Neural progenitor cell (in vitro differentiated cells): ENCODE results near the gene WDR43. TPM values are rescaled to one million over a fixed set of nuclear protein-coding genes. Genes with fewer than 3 reads are reported as not detected.

Experiments
- DNase-seq: peaks from one replicate; pipeline ENCODE4 v3.0.0-alpha.2; 2016; ENCODE audit warnings: low spot score
- H2AFZ ChIP-seq: fragments of 200-600 bp; sonication (generic); replicated peaks from 2 replicates; pipeline ENCODE4 v1.6.1; 2016; ENCODE audit warnings: antibody characterized with exemption
- H3F3A ChIP-seq: fragments of 200-600 bp; sonication (generic); 2 replicates; pipeline ENCODE4 v1.6.1; 2016; ENCODE audit warnings: antibody characterized with exemption, low read depth
- H3K27ac ChIP-seq: fragments of 200-600 bp; sonication (generic); 2 replicates; pipeline ENCODE4 v1.5.1; 2016; ENCODE audit warnings: mild to moderate bottlenecking
- H3K27me3 ChIP-seq: fragments of 200-600 bp; sonication (generic); 2 replicates; pipeline ENCODE4 v1.6.1; 2016; ENCODE audit warnings: mild to moderate bottlenecking, moderate library complexity
- H3K36me3 ChIP-seq: fragments of 200-600 bp; sonication (generic); 2 replicates; pipeline ENCODE4 v1.5.1; 2016
- H3K4me1 ChIP-seq: fragments of 200-600 bp; sonication (generic); 2 replicates; pipeline ENCODE4 v1.6.1; 2016; ENCODE audit warnings: mixed run types
- H3K4me2 ChIP-seq: fragments of 200-600 bp; sonication (generic); 2 replicates; pipeline ENCODE4 v1.6.1; 2016
- H3K4me3 ChIP-seq: fragments of 200-600 bp; sonication (generic); 2 replicates; pipeline ENCODE4 v1.5.1; 2016
- H3K79me2 ChIP-seq: fragments of 200-600 bp; sonication (generic); 2 replicates; pipeline ENCODE4 v1.6.1; 2016; ENCODE audit warnings: low read depth
- H3K9ac ChIP-seq: fragments of 200-600 bp; sonication (generic); 2 replicates; pipeline ENCODE4 v1.6.1; 2016
- H3K9me3 ChIP-seq: fragments of 200-600 bp; sonication (generic); 2 replicates; pipeline ENCODE4 v1.5.1; 2016; ENCODE audit warnings: low read depth
- H4K20me1 ChIP-seq: fragments of 200-600 bp; sonication (generic); 2 replicates; pipeline ENCODE4 v1.6.1; 2016; ENCODE audit warnings: low read depth
- H3K27ac Mint-ChIP-seq: 3 replicates; pipeline ENCODE4 v1.8.0; 2021; ENCODE audit warnings: mixed read lengths
- H3K27me3 Mint-ChIP-seq: 2 replicates; pipeline ENCODE4 v1.8.0; 2022; ENCODE audit warnings: low read depth, mild to moderate bottlenecking, inconsistent platforms, moderate library complexity, mixed read lengths; ENCODE audit not compliant: insufficient read depth
- H3K36me3 Mint-ChIP-seq: 3 replicates; pipeline ENCODE4 v1.8.0; 2021; ENCODE audit warnings: mixed read lengths
- H3K4me1 Mint-ChIP-seq: 3 replicates; pipeline ENCODE4 v1.8.0; 2021; ENCODE audit warnings: mixed read lengths
- H3K4me3 Mint-ChIP-seq: 3 replicates; pipeline ENCODE4 v1.8.0; 2021; ENCODE audit warnings: mild to moderate bottlenecking, moderate library complexity, mixed read lengths
- H3K9me3 Mint-ChIP-seq: 3 replicates; pipeline ENCODE4 v1.8.0; 2020; ENCODE audit warnings: mixed read lengths
- CTCF ChIP-seq: fragments of 200-600 bp; sonication (generic); IDR thresholded peaks from 2 replicates; pipeline ENCODE4 v1.5.1; 2017; ENCODE audit warnings: antibody characterized with exemption, mild to moderate bottlenecking
- EZH2 ChIP-seq: fragments of 200-600 bp; sonication (generic); IDR thresholded peaks from 2 replicates; pipeline ENCODE4 v1.6.1; 2017; ENCODE audit warnings: antibody characterized with exemption, mild to moderate bottlenecking, moderate library complexity
- EZH2phosphoT487 ChIP-seq: fragments of 200-600 bp; sonication (generic); IDR thresholded peaks from 2 replicates; pipeline ENCODE4 v1.6.1; 2017; ENCODE audit warnings: antibody characterized with exemption
- total RNA-seq: library from RNA; depleted of rRNA; stranded (reverse); fragments of >200 nt; gene quantifications from 2 replicates; pipeline ENCODE4 v1.2.3, GENCODE V29; 2015; ENCODE audit warnings: low replicate concordance

WDR43 gene
- 55.8 and 139 TPM in 2 replicates for total RNA-seq

GRCh38 chr2:28894470-28895188 lies at the start of gene WDR43:
TSS of gene WDR43 (plus strand) at chr2:28894667. CDS start at chr2:28894699, 32 bp downstream.
- Histone ChIP-seq H3K4me1 (peaks cover 10% of the 10 kb centered on the region), H3K79me2 (peaks cover 52% of the 10 kb centered on the region), H3F3A (peaks cover 7% of the 10 kb centered on the region), H2AFZ (peak within 1 kb of the TSS; percentile 89), H3K27me3 (peaks cover 35% of the 10 kb centered on the region), H3K36me3 (no peaks in the 10 kb centered on the region), H3K4me2 (peak within 1 kb of the TSS; percentile 96), H3K27ac (peak within 1 kb of the TSS; percentile 62), H3K4me3 (peak within 1 kb of the TSS; percentile 94), H3K9ac (peak within 1 kb of the TSS; percentile 93), H3K9me3 (no peaks in the 10 kb centered on the region), H4K20me1 (peaks cover 47% of the 10 kb centered on the region)
- no peaks in the 10 kb centered on the region for H3K27me3 Mint-ChIP-seq
- peak; percentile 98 for DNase-seq
- H3K9me3 Mint-ChIP-seq: no peaks in the 10 kb centered on the region
- H3K36me3 Mint-ChIP-seq: no peaks in the 10 kb centered on the region
- H3K4me1 Mint-ChIP-seq: peaks cover 19% of the 10 kb centered on the region
- H3K4me3 Mint-ChIP-seq: peak within 1 kb of the TSS; percentile 94
- peak within 1 kb of the TSS; percentile 64 for H3K27ac Mint-ChIP-seq
- TF ChIP-seq EZH2phosphoT487 (no peak), EZH2 (no peak), CTCF (no peak)

GRCh38 chr2:28855193-28855592 lies 39.3 kb upstream of the WDR43 start:
- H3K4me1 Mint-ChIP-seq: no peaks in the 10 kb centered on the region
- H3K27me3 ChIP-seq: no peaks in the 10 kb centered on the region
- H3K27ac Mint-ChIP-seq: no peak overlapping the region
- H3K4me3 ChIP-seq: no peak overlapping the region
- no peaks in the 10 kb centered on the region for H3K4me1 ChIP-seq
- DNase-seq: no peak
- no peak overlapping the region for H3K4me3 Mint-ChIP-seq
- TF ChIP-seq CTCF: no peak
- no peak for TF ChIP-seq EZH2
- TF ChIP-seq EZH2phosphoT487: no peak
- H3K9me3 Mint-ChIP-seq: no peaks in the 10 kb centered on the region
- no peak overlapping the region for H3K9ac ChIP-seq
- no peak overlapping the region for H3K27ac ChIP-seq
- no peaks in the 10 kb centered on the region for H3K27me3 Mint-ChIP-seq
- H3K36me3 ChIP-seq: no peaks in the 10 kb centered on the region
- no peaks in the 10 kb centered on the region for H3K9me3 ChIP-seq
- no peak overlapping the region for H3K4me2 ChIP-seq
- no peak overlapping the region for H2AFZ ChIP-seq
- H3K79me2 ChIP-seq: no peaks in the 10 kb centered on the region
- no peaks in the 10 kb centered on the region for H3F3A ChIP-seq
- no peaks in the 10 kb centered on the region for H4K20me1 ChIP-seq
- peaks cover 9% of the 10 kb centered on the region for H3K36me3 Mint-ChIP-seq

GRCh38 chr2:28855977-28856376 lies 38.5 kb upstream of the WDR43 start:
- no peaks in the 10 kb centered on the region for H3K79me2 ChIP-seq
- TF ChIP-seq EZH2phosphoT487 (no peak), CTCF (no peak), EZH2 (no peak)

More at GRCh38 chr2:28855977-28856376, 38.5 kb upstream of the WDR43 start:
- Histone ChIP-seq H4K20me1 (no peaks in the 10 kb centered on the region), H3K4me2 (no peak overlapping the region), H3K4me3 (no peak overlapping the region), H3K9me3 (no peaks in the 10 kb centered on the region), H3K36me3 (no peaks in the 10 kb centered on the region), H3K27ac (no peak overlapping the region), H2AFZ (no peak overlapping the region), H3K27me3 (no peaks in the 10 kb centered on the region), H3F3A (no peaks in the 10 kb centered on the region), H3K9ac (no peak overlapping the region), H3K4me1 (no peaks in the 10 kb centered on the region)
- no peak for DNase-seq
- peaks cover 15% of the 10 kb centered on the region for H3K36me3 Mint-ChIP-seq
- H3K9me3 Mint-ChIP-seq: no peaks in the 10 kb centered on the region
- H3K4me3 Mint-ChIP-seq: no peak overlapping the region
- no peak overlapping the region for H3K27ac Mint-ChIP-seq
- no peaks in the 10 kb centered on the region for H3K27me3 Mint-ChIP-seq
- no peaks in the 10 kb centered on the region for H3K4me1 Mint-ChIP-seq
